Keratinocyte (primary cell): ENCODE results near the gene JAM3.

ENCODE experiments used
- EZH2 ChIP-seq: IDR thresholded peaks from one replicate; pipeline ENCODE4 v1.6.1; 2012; ENCODE audit warnings: inconsistent platforms, mild to moderate bottlenecking, low read length, moderate library complexity
- TF ChIP-seq, protein P1 (sequence below), 3 experiments: IDR thresholded peaks in 1 of 3; conservative IDR thresholded peaks in 1 of 3; optimal IDR thresholded peaks in 1 of 3; 2 replicates in 2 of 3; 3 replicates in 1 of 3; pipeline versions ENCODE3 to v1.5.1; 2011; ENCODE audit warnings: low read length in 3 of 3, mild to moderate bottlenecking in 3 of 3, moderate library complexity in 2 of 3, control low read depth in 1 of 3, inconsistent platforms in 1 of 3; ENCODE audit not compliant: insufficient read depth in 2 of 3; ENCODE audit errors: extremely low read depth in 1 of 3

DNA sequence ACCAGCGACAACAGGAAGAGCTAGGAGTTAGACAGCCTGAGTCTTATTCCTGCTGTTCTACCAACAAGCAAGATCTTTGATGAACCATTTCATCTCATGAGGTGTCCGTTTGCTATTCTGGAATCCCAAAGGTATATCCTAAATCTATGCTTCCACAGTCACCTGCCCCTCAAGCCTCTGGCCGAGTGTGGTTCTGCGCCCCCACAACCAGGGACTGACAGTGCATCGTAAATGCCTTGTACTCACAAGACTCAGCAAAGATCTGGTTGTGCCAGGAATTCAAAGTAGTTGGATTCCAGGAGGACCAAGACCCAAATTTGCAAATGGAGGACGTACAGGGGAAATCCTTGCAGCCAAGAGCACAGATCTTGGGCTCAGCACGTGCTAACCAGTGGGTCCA lies 47.5 kb upstream of the JAM3 start:
- TF ChIP-seq, protein P1, sequence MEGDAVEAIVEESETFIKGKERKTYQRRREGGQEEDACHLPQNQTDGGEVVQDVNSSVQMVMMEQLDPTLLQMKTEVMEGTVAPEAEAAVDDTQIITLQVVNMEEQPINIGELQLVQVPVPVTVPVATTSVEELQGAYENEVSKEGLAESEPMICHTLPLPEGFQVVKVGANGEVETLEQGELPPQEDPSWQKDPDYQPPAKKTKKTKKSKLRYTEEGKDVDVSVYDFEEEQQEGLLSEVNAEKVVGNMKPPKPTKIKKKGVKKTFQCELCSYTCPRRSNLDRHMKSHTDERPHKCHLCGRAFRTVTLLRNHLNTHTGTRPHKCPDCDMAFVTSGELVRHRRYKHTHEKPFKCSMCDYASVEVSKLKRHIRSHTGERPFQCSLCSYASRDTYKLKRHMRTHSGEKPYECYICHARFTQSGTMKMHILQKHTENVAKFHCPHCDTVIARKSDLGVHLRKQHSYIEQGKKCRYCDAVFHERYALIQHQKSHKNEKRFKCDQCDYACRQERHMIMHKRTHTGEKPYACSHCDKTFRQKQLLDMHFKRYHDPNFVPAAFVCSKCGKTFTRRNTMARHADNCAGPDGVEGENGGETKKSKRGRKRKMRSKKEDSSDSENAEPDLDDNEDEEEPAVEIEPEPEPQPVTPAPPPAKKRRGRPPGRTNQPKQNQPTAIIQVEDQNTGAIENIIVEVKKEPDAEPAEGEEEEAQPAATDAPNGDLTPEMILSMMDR (optimal IDR thresholded peaks at IDR 0.05 in 1 of 3, IDR thresholded peaks at IDR 0.05 in 1 of 3, conservative IDR thresholded peaks at IDR 0.05 in 1 of 3; ENCODE audit: extremely low read depth in 1 of 3, insufficient read depth in 2 of 3, low read length in 3 of 3): no peak
- TF ChIP-seq EZH2: no peak
